ENCODE measurements around the gene NEGR1. TPM values are rescaled to one million over a fixed set of nuclear protein-coding genes. Genes with fewer than 3 reads are reported as not detected.
A peak's percentile ranks its signal among the peaks of the same experiment; 100 is the strongest.

Gene NEGR1
- total RNA-seq, 1 experiment from 2014 or later, result 0.23 TPM

DNA sequence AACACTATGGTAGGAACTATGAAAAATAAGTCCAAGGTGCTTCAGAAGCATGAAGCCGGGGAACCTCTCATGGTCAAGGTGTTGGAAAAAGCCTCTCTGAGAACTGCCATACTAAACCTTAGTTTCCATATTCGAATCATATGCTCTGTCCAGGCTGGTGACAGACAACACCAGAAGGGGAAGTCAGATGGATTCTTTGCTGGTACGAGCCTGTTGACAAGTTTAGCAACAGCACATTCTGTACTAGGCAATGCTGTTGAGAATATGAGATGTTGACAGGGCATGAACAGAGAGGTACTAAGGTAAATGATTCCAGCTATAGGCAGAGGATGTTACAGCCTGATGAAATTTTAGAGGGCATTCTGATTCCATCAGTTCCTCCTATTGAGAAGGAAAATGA, 740.2 kb downstream of the NEGR1 start:
- Histone ChIP-seq H3K9me3 (no peaks in the 10 kb centered on the region), H3K4me3 (no peak overlapping the region), H3K36me3 (no peaks in the 10 kb centered on the region), H3K27me3 (no peaks in the 10 kb centered on the region)
- no peak for DNase-seq

DNA sequence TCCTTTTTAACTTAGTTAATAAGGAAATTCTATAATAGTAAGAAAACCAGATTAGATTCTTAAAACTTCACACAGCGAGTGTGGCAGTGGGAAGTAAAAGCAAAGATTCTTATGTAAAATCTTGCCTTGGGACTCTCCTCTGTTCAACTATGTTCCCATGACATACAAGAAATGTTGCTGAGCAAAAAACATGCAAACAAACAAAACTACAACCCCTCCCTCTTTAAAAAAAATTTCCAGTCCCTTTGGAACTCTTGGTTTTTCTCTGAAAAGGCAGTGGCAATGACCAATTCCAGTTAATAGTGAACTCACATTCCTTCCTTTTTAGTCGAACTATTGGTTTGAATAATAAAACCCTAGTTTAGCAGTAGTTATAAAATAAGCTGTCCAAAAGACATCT, 748.4 kb downstream of the NEGR1 start:
- no peaks in the 10 kb centered on the region; the same call in 1 of the 2 replicates for H3K27me3 ChIP-seq
- no peaks in the 10 kb centered on the region for H3K9me3 ChIP-seq
- H3K4me3 ChIP-seq, result no peak overlapping the region
- no peaks in the 10 kb centered on the region for H3K36me3 ChIP-seq
- DNase-seq, result no peak

DNA sequence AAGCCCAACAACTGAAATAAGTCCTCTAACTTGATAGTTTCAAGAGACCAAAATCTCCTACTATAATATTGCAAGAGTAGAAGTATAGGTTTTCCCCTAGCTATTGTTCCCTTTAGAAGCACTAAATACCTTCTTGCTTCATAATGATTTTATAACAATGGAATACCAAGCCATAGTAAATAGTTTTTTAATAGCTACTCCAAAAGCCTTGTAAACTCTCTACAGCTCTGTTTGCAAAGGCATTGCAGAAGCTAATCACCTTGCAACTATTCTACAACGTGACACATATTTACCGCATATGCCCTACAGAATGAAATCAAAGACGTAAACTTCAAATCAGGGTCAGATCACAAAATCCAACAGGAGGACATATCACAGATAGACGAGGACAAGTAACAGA, 750.0 kb downstream of the NEGR1 start:
- Histone ChIP-seq H3K4me3 (no peak overlapping the region), H3K27me3 (no peaks in the 10 kb centered on the region; the same call in 1 of the 2 replicates), H3K36me3 (no peaks in the 10 kb centered on the region), H3K9me3 (no peaks in the 10 kb centered on the region)
- no peak for DNase-seq

GRCh38 chr1:71526824-71527223, 755.5 kb downstream of the NEGR1 start:
- H3K27me3 ChIP-seq, result no peaks in the 10 kb centered on the region; the same call in 1 of the 2 replicates
- no peak overlapping the region for H3K4me3 ChIP-seq
- no peak for DNase-seq
- no peaks in the 10 kb centered on the region for H3K9me3 ChIP-seq
- H3K36me3 ChIP-seq, result no peaks in the 10 kb centered on the region

GRCh38 chr1:71522721-71523120, 759.6 kb downstream of the NEGR1 start:
- Histone ChIP-seq H3K36me3 (no peaks in the 10 kb centered on the region), H3K9me3 (no peaks in the 10 kb centered on the region), H3K4me3 (no peak overlapping the region), H3K27me3 (no peaks in the 10 kb centered on the region; the same call in 1 of the 2 replicates)
- no peak for DNase-seq

- H3K27me3 ChIP-seq, result no peaks in the 10 kb centered on the region; the same call in 1 of the 2 replicates
- no peaks in the 10 kb centered on the region for H3K36me3 ChIP-seq
- H3K9me3 ChIP-seq, result no peaks in the 10 kb centered on the region
- H3K4me3 ChIP-seq, result no peak overlapping the region
- DNase-seq, result peak; percentile 17
Observed at GRCh38 chr1:71521655-71522264, 760.6 kb downstream of the NEGR1 start.

DNA sequence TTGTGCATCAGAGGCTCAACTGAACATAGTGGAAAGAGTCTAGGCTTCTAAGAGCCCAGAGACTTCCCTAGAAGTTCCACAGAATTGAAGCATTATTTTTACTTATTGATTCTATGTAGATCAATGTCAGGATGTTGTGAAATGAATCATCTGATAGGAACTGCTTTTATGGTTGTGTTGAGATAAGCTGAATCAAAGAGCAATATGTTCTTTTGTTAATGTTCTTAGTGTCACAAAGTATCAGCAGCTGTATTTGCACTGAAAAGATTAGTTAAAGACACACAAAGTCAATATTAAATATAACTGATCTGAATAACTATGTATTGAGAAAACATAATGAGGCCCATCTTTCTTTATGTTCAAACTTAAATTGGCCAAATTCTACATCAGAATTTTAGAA, 770.8 kb downstream of the NEGR1 start:
- no peaks in the 10 kb centered on the region for H3K27me3 ChIP-seq
- H3K9me3 ChIP-seq, result no peaks in the 10 kb centered on the region
- H3K4me3 ChIP-seq, result no peak overlapping the region
- DNase-seq, result no peak
- no peaks in the 10 kb centered on the region for H3K36me3 ChIP-seq

GRCh38 chr1:71510725-71511124, 771.6 kb downstream of the NEGR1 start:
- no peak for DNase-seq
- no peaks in the 10 kb centered on the region for H3K36me3 ChIP-seq
- H3K27me3 ChIP-seq, result no peaks in the 10 kb centered on the region
- no peaks in the 10 kb centered on the region for H3K9me3 ChIP-seq
- no peak overlapping the region for H3K4me3 ChIP-seq

GRCh38 chr1:71509051-71509595, 773.2 kb downstream of the NEGR1 start:
- H3K27me3 ChIP-seq, result no peaks in the 10 kb centered on the region
- H3K4me3 ChIP-seq, result no peak overlapping the region
- no peak for DNase-seq
- no peaks in the 10 kb centered on the region for H3K9me3 ChIP-seq
- no peaks in the 10 kb centered on the region for H3K36me3 ChIP-seq

- no peaks in the 10 kb centered on the region for H3K9me3 ChIP-seq
Observed at GRCh38 chr1:71502006-71502405, 780.3 kb downstream of the NEGR1 start.

DNA sequence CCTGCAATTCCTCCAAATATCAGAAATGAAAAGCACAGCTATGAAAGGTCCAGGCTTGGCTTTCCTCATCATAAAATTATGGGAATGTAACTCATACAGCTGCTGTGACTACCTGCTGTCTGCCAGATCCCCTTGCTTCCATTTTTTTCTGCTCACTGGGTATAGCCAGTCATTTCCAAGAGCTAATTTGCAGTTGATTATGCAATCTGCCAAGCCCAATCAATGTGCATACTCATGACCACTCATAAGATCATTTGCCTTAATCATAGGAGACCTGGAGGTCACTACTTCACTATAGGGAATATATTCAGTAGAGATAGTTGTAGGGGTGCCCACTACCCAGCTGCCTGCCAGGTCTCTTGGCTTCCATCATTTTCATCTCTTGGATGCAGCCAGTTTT, 783.8 kb downstream of the NEGR1 start:
- DNase-seq, result no peak
- Histone ChIP-seq H3K9me3 (no peaks in the 10 kb centered on the region), H3K36me3 (no peaks in the 10 kb centered on the region), H3K4me3 (no peak overlapping the region), H3K27me3 (no peaks in the 10 kb centered on the region)

More at GRCh38 chr1:71502006-71502405, 780.3 kb downstream of the NEGR1 start:
- no peak overlapping the region for H3K4me3 ChIP-seq
- no peaks in the 10 kb centered on the region for H3K27me3 ChIP-seq
- no peak for DNase-seq
- H3K36me3 ChIP-seq, result no peaks in the 10 kb centered on the region

DNA sequence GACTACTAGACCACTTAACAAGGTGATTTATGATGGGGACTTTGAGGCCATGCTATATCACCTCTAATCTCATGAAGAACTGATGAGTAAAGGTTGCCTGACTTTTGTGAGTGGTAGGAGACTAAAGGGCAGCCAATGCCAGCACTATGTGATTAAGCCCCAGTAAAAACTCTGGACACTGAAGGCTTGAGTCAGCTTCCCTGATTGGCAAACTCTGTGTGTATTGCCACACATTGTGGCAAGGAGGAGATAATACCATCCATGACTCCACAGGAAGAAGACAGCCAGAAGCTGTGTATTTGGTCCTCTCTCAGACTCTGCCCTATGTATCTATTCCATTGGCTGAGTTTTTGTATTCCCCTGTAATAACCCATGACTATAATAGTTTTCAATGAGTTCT, 788.2 kb downstream of the NEGR1 start:
- Histone ChIP-seq H3K4me3 (no peak overlapping the region), H3K9me3 (no peaks in the 10 kb centered on the region), H3K27me3 (no peaks in the 10 kb centered on the region), H3K36me3 (no peaks in the 10 kb centered on the region)
- DNase-seq, result peak; percentile 31

DNA sequence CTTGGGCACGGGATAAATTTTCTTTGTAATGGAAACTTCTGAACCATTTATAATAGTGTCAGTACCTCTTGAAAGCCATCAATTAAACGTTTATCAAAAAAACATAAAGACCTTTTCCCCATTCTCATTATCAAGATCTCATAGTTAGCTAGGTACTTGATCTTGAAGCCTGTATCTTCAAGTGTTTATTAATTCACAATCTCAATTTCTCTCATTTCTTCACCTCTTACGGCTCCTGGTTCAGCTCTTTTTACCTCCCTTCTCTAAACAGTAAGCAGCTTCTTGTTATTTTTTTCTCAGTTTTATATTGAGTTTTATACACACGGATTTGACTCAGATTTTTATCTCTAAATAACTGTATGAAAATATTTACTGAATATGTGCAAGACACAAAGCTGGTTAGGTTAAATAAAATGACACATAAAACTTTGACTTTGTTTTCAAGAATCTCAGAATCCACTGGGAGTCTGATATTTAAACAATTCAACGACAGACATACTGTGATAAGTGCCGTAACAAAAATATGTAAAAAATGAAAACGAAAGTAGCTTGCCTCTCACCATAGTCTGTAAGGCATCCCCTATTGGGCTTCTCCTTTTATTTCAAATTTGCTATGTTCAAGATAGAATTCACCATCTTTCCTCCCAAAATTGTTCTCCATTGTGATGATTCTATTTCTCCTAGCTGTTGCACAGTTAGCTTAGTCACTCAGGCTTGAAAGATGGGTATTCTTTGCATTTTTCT, 789.9 kb downstream of the NEGR1 start:
- no peak for DNase-seq
- H3K27me3 ChIP-seq, result no peaks in the 10 kb centered on the region
- H3K36me3 ChIP-seq, result no peaks in the 10 kb centered on the region
- H3K9me3 ChIP-seq, result no peaks in the 10 kb centered on the region
- H3K4me3 ChIP-seq, result peak overlapping the region; percentile 32

DNA sequence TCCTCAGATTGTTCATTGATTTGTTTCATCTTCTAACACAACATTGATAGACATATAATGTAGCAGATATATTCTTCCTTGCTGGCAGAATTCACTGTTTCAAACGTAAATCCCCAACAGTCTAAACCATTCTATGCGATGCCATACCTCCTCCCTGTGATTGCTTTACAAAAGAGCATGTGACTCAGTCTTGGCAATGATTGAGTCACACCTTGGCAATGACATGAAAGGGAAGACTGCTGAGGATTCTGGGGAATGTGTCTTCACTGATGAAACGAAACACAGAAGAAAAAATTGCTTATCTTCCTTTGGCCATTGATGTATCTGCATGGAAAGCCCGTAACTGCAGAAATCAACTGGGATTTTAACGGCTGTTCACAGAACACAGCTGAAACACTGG, 791.9 kb downstream of the NEGR1 start:
- H3K9me3 ChIP-seq, result no peaks in the 10 kb centered on the region
- H3K4me3 ChIP-seq, result no peak overlapping the region
- no peaks in the 10 kb centered on the region for H3K36me3 ChIP-seq
- no peaks in the 10 kb centered on the region for H3K27me3 ChIP-seq
- DNase-seq, result peak; percentile 25

DNA sequence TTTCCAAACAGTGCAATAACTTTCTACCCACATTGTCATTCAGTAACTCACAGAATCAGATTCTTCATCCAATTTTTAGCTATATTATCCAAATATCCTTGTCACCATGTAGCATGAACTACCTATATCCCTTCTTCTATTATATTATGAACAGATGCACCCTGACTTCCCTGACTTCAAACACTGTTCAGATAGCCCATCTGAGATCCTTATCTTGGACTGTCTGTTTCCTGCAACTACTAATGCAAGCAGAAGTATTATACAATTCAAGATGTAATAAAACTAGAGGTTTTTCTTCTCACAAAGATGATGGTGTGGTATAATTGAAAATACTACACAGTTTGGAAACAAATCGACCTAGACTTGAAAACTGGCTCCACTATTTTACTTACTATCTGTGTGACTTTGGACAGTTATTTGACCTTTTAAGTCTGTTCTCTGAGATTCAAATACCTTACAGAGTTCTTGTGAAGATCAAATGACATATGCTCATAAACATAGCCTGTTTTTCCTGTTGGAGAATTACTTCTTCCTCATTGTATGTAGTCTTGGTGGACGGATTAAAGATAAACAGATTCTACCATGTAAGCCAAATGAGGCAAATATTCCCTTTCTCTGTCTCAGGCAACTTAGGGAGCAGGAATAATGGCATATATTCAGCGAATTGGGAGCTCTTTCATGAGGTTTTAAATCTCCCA, 793.6 kb downstream of the NEGR1 start:
- no peak for DNase-seq
- Histone ChIP-seq H3K36me3 (no peaks in the 10 kb centered on the region), H3K27me3 (no peaks in the 10 kb centered on the region), H3K4me3 (no peak overlapping the region), H3K9me3 (no peaks in the 10 kb centered on the region)

GRCh38 chr1:71473331-71473730, 809.0 kb downstream of the NEGR1 start:
- no peak for DNase-seq
- Histone ChIP-seq H3K9me3 (no peaks in the 10 kb centered on the region), H3K4me3 (no peak overlapping the region), H3K27me3 (no peaks in the 10 kb centered on the region), H3K36me3 (no peaks in the 10 kb centered on the region)

DNA sequence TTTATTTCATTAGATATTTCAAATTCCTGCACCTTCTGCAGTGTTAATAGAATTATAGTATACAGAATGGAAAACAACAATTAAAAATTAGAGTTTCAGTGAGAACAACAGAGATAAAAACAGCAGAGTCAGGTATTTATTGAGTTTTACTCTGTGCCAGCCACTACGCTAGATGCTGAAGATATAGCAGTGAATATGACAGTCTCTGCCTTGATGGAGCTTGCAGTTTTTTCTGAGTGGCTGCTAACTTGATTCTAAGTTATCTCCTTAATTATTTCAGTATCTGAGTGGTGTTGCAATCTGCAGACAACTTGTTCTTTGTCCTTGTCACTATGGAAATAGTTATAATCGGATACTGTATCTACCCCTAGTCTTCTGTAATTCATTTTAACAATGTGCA, 817.2 kb downstream of the NEGR1 start:
- Histone ChIP-seq H3K27me3 (no peaks in the 10 kb centered on the region), H3K9me3 (no peaks in the 10 kb centered on the region), H3K36me3 (no peaks in the 10 kb centered on the region), H3K4me3 (no peak overlapping the region)
- DNase-seq, result no peak
